Measurements from ENCODE around the gene NOX3.
"Not testable (repeated sequence)": the region's sequence is repeated elsewhere in the genome, so short reads cannot be mapped to it uniquely, and the experiment has no call there.

NOX3 gene

DNA sequence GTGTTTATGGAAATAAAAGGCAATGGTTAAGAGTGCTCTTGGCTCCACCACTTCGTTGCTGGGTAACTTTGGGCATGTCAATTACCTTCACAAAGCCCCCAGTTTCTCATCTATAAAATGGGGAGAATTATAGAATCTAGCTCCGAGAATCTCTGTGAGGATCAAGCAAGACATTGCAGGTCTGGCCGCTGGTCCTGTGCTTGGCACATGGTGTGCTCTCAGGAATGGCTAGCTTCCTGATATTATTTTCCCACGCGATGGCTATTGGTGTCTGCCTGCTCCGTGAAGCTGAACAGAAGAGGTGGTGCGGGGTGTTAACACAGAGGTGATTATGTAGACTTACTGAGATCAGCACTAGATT, 57.0 kb downstream of the NOX3 start:
- no peak for DNase-seq

DNA sequence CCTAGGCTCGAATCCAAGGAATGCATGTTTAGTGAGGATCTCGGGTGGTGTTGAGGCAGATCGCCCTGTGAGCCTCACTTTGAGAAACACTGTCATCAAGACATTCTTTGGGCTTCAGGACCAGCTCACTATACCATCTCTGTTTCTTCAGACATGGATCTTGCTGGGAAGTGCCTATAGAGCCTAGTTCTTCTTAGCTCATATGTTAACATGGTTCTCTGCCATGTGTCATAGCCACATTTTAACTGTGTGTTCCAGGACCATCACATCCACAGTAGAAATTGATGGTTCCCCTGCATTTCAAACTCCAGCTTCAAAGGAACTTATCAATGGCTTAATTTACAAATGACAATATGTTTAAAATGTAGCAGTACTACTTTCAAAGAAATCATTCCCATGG, 57.4 kb downstream of the NOX3 start:
- DNase-seq = no peak

DNA sequence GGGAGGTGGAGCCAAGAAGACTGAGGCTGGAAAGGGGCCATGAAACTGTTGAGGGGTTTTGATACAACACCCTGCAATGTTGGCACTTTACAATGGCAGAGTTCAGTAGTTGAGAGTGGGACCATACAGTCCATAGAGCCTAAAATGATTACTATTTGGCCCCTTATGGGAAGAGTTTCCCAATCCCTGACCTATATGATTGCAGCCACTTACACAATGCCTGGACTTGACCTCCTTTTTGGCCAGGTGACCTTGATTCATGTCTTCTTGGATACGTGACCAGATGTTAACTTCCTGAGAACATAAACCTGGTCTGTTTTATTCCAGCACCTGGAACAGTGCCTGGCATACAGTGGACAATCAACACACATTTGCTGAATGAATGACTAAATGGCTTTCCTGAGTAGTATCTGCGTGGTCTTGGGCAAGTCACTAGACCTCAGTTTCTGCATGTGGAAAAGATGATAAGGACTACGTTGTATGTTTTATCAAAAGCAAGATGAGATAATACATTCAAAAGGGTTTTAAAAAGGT, 58.4 kb downstream of the NOX3 start:
- DNase-seq = no peak

- no peak for DNase-seq
Measured at GRCh38 chr6:155396605-155397004, 59.0 kb downstream of the NOX3 start.

DNA sequence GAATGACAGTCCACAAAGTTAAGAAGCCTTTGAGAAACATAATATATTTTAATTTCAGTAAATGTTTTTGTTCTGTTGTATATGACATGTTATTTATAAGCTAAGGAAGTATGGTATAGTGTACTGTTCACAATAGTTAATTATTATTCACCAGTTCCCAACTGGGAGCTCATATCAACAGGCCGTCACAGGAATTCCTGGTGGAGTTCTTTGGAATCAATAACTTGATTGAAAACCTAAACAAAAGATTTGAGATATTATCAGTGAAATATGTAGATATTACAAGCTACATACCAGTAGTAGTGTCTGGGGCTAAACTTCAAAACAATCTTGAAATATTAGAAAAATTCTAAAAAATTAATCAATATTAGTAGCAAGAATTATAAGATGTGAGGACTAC, 60.3 kb downstream of the NOX3 start:
- no peak for DNase-seq

GRCh38 chr6:155389130-155389529, 66.5 kb downstream of the NOX3 start:
- DNase-seq = no peak

- no peak for DNase-seq
Measured at GRCh38 chr6:155388591-155388990, 67.0 kb downstream of the NOX3 start.

GRCh38 chr6:155387481-155387880, 68.2 kb downstream of the NOX3 start:
- no peak for DNase-seq

DNA sequence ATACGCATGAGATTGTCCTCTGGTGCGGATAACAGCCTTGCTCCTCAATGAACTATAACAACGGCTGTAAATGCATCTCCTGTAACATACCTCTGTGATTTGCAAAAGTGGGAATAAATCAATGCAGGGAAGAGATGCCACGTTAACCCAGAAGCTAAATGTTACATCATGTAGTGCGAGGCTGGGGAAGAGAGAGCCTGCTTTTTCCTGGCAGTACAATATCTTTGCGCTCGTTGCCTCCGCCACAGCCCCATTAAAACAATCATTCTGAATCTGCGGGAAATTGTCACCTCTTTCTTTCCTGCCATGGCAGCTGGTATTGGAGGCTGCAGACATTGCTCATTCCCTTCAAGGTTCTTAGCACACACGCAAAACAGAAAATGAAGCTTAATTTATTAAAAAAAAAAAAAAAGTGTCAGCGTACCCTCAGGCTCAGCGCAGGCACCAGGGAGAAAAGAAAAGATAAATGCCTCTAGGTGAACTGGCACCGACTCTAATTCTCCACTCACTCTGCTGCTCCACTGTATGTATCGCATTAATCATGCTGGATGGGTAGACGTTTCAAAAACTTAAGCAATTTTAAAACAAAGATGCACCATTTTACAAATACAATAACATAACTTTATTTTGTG, 71.2 kb downstream of the NOX3 start:
- no peak for DNase-seq

DNA sequence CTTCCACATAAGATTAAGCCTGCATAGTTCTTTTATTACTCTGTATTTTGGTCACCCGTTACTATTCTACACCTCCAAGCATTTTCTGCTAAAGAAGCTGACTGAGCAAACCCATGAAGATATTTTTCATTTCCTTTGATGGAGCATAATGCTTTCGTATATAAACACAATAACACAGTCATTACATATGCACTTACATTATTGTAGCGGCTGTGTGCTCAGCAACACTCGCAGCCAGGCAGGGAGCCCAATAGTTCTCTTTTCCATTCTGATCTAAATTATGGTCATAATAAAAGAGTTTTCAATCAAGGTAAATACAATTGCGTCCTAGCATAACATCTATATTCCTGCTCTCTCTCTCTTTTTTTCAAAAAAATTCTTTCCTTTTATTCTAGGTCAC, 71.7 kb downstream of the NOX3 start:
- no peak for DNase-seq

- no peak for DNase-seq
Measured at GRCh38 chr6:155382338-155382685, 73.3 kb downstream of the NOX3 start.

DNA sequence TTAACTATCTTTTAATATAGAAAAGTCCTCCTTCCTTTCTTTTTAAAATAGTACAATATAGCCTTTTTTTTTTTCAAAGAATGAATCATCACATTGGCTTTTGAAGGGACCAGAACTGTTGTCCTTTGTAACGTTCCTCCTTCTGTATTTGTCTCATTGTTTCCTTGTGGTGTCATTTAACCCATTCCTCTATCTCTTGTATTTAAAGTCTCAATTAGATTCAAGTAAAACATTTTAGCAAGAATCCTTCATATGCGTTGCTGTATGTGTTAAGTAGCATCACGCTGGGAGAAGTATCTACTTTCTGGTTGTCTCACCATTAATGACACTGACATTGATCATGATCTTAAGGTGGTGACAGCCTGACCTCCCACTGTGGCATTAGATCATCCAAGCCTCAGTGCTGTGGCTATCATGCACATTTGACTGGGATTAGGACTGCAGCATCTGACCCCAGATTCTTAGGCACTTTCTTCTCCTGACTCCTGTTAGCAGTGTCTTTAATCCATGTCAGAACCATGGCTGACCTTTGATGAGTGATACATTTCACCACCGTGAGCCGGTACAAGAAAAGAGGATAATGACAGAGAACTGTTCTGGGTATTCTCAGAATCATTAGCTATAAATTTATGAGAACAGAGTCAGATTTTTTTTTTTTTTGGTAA, 73.8 kb downstream of the NOX3 start:
- DNase-seq = no peak

DNA sequence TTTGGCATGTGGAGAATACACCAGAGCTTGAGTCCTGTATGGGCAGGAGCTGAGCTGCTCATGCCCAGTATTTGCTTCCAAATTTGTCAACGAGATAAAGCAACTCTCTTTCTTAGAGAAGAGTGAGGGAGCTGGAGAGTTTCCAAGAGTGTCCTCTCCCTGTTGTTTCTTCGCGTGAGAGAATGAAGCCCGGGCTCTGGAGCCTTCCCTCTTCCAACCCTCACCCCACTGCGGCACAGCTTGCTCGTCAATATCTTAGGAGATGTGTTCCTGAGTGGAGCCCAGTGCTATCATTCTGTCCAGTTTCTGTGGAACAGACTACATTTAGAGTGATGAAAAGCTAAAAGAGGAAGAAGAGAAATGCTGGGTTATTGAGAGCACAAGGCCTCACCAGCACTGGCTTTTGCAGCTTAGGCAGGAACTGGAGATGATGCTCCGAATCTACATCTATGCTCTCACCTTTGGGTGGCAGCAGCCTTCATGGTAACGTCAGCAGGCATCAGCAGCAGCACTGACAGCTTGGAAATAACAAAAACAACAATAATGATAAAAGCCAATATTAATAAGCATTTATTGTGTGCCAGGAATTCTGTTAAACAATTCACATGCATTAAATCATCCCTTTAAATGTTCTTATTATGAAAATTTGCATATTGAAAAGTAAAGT, 74.8 kb downstream of the NOX3 start:
- DNase-seq = no peak

DNA sequence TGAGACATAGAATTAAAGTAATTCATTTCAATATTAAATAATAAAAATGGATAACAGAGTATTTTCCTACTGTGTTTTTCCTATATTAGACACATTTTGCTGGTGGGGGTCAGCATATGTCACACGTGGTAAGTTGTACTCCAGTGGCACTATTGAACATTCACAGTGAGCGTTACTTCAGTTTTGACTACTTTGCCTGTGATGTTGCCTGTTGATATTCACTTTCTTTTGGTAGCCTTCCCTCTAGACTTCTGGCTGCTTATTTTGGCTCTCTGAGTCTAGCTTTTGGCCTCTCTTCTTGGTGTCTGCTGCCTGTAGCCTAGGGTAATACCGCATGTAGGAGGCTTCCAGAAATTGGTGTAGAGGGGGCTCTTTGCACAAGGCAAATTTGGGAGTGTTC, 76.9 kb downstream of the NOX3 start:
- DNase-seq = no peak

- no peak for DNase-seq
Measured at GRCh38 chr6:155378276-155378675, 77.4 kb downstream of the NOX3 start.

DNA sequence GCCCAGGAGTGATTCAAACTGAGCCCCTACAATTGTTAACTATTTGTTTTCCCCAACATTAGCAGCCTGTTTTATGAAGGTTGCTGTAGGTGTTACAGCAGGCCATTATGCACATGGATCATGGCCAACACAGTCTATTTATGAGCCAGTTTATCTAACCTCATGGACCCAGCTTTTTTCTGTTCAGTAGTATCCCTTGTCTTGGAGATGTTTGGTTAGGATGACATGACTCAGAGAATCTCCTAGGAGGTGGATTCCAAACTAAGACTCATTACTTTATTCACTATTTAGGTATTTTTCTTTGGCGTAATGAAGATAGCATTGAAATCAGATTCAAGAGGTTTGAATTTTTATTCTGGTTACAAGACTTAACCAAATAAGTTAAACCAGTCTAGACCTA, 78.6 kb downstream of the NOX3 start:
- DNase-seq = no peak

DNA sequence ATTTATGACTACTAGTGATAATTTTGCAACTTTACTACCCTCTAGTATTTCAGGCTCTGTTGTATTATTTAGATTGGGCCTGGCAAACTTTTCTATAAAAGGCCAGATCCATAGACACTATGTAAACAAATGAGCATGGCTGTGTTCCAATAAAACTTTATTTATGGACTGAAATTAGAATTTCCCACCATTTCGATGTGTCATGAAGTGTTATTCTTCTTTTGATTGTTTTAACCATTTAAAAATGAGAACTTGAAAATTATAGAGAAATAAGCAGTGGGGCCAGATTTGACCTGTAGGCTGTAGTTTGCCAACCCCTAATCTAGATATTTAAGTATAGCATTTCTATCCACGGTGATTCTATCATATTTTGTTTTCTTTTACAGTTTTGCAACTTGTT, 79.8 kb downstream of the NOX3 start:
- no peak for DNase-seq

- DNase-seq = no peak
Measured at GRCh38 chr6:155374681-155375080, 81.0 kb downstream of the NOX3 start.

DNA sequence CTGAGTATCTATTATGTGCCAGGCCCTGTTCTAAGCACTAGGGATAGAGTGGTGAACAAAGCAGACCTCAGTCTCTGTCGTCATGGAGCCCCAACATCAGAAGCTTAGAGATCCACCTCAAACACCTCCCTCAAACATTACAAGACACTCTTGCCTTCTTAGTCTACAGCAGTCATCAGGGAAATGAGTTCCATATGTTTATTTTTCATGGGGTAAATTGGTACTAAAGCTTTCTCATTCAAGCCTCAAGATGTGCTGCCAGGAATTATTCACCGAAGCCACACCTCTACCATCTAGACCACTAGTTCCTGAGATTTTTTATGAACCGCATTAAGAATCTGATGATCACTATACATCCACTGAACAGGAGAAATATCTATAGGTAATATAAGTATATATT, 82.4 kb downstream of the NOX3 start:
- DNase-seq = no peak

DNA sequence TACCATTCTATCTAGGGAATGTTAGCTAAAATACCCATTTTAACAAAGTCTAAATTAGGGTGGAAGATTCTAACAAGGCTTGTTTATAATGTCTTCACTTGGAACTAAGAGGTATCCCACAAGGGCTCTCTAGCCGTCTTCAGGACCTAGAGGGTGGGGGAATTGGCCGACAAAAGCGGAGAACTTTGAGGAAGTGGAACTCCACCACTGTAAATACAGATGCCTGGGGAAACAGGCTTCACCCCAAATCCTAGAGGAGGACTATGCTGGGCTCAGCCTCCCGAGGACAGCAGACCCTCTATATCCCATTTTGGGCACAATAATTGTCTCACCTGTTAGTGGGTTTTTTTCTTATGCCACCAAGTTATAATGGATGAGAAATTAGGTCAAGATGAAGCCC, 83.4 kb downstream of the NOX3 start:
- DNase-seq = no peak

DNA sequence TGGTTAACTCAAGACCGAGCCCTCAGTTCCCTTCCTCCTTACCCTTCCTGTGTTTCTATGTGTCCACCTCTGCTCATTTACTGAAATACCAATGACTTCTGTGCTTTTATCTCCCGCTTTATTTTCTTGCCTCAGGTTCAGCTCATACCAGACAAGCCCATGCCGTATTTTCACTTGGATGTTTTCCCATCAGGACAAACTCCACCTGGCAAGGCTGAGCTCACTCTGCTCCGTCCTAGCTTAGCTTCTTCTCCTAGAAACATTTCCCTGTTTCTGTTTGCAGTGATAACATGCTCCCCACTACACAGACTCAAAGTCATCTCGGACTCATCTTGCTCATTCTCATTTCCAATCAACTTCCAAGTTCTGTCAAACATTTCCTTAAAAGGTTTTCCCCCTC, 84.4 kb downstream of the NOX3 start:
- no peak for DNase-seq

GRCh38 chr6:155366325-155366724, 89.3 kb downstream of the NOX3 start:
- DNase-seq = no peak

DNA sequence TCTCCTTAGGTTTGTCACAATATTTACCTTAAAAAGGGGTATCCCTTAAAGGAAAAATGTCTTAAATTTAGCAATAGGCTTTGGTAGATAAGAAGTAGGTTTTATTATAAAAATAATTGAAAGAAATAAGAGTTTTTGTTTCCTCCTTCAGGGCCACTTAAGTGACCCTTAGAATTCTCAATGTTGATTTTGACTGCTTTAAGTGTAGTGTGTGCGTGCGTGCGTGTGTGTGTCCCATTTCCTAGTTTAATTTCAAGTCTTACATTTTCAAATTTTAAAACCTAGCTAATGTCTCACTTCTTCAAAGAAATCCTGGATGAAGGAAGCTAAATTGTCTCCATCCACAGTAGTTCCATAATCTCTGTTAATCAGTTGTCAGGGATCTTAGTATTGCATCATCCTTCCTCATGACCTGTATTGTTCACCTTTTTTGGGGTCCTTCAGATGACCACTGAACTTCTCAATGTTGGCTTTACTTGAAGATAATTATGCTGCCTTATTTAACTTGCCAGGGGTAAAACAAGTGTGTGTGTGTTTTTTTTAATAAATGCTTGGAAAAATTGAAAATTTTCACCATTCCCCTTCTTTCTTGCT, 90.7 kb downstream of the NOX3 start:
- DNase-seq = no peak

- DNase-seq = not testable (repeated sequence)
Measured at GRCh38 chr6:155364021-155364420, 91.6 kb downstream of the NOX3 start.
